Islet precursor cell (in vitro differentiated cells): ENCODE measurements around the gene PANK2.
"Not testable (repeated sequence)": the region's sequence is repeated elsewhere in the genome, so short reads cannot be mapped to it uniquely, and the experiment has no call there.

ENCODE experiments used
- DNase-seq: peaks from one replicate; pipeline ENCODE4 v3.0.0-alpha.2; 2018

PANK2 gene

DNA sequence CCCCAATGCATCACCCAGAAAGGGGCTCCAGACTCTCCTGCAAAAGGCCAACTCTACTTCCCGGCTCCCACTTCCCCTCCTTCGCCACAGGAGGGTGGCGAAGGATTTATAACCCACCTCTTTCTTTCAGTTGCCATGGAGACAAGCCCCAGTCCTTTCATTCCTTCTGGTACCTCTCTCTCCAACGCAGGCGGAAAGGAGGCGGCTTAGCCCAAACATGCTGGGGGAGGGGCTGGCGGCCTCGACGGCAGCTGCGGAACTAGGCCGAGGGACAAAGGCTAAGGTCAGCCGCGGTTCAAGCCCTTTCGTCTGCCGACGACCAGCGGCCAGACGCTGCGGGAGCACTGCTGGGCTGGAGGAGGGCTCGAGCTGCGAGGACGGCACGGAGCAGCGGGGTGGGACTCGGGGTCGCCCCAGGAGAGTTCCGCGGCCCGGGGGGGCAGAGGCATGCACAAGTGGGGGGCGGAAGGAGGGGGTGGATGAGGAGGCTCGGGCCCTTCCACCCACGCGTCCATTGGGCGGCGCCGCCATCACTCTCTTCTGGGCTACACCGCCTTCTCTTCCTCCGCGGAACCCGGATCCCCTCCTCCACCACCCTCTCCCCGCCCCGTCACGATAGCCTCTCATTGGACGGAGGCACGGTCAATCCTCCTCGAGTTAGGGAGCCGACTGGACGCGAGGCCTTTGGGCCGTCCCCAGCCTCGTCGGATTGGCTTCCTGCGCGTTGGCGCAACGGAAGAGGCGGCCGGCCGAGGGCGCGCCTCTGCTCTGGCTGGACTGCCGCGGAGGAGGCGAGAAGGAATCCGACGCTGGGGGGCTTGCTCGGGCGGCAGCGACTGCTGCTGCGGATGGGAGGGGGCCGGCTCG, at the start of gene PANK2:
PANK2 (plus strand) TSS at position 766 of the 867 bp plus-strand sequence.
- peak; percentile 100 for DNase-seq

DNA sequence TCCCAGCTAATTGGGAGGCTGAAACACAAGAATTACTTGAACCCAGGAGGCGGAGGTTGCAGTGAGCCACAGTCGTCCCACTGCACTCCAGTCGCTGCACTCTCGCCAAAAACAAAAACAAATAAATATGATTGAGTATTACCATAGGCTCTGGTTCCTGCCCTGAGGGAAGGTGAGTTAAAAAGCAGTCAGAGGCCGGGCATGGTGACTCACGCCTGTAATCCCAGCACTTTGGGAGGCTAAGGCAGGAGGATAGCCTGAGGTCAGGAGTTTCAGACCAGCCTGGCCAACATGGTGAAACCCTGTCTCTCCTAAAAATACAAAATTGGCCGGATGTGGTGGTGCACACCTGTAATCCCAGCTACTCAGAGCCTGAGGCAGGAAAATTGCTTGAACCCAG, 49.0 kb upstream of the PANK2 start:
- peak; percentile 85 for DNase-seq

DNA sequence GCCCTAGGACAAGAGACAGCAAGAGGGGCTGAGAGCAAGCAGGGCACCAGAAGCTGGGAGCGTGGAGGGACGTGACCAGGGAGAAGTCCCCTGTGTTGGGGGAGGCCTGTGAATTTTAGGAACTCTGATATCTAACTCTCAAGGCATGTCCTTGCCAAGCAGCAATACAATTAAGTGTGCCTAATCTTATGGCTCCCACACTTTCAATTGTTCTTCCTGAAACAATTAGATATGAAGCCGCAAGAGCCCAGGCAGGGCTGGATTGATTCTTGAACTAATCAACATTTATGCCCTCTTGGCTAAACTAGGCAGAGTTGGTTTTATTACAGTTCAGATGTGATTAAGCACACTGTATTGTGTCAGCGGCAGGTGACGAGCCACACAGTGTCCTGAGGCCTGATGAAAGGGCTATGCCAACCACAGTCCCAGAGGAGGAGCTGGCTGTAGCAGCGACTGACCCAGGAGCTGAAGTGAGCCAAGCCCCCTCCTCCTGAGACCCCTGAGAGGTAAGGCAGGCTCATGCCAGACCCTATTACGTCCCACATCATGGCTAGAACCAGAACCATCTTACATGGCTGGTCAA, 46.7 kb upstream of the PANK2 start:
- no peak for DNase-seq

DNA sequence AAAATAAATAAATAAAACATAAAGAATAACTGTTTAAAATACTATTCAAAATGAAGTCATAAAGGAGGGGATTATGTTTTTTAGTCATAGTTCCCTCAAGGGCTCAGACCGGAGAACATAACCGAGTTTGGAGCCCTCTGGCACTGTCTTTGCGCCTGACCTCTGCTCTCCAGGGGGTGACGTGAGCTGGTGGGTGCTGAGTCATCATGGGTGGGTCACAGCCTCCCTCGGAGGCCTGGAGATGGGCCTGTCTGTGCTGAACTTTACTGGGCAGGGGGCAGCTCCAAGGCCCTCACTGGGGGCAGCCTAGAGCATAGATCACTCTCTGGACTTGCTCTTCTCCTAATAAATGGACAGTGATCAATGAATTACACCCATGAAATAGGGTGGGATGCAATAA, 45.7 kb upstream of the PANK2 start:
- DNase-seq: peak; percentile 83

DNA sequence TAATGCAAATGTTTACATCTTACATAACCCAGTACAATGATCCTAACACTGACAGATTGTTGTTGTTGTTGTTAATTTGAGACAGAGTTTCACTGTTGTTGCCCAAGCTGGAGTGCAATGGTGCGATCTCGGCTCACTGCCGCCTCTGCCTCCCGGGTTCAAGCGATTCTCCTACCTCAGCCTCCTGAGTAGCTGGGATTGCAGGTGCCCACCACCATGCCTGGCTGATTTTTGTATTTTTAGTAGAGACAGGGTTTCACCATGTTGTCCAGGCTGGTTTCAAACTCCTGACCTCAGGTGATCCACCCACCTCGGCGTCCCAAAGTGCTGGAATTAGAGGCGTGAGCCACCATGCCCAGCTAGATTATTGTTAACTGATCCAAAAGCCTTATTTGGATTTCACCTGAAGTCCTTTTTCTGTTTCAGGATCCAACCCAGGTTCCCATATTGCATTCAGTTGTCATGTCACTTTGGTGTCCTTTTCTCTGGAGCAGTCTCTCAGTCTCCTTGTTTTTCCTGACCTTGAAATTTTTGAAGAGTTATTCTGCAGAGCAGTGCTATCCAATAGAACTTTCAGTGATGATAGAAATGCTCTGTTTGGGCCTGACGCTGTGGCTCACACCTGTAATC, 45.1 kb upstream of the PANK2 start:
- DNase-seq: not testable (repeated sequence)

DNA sequence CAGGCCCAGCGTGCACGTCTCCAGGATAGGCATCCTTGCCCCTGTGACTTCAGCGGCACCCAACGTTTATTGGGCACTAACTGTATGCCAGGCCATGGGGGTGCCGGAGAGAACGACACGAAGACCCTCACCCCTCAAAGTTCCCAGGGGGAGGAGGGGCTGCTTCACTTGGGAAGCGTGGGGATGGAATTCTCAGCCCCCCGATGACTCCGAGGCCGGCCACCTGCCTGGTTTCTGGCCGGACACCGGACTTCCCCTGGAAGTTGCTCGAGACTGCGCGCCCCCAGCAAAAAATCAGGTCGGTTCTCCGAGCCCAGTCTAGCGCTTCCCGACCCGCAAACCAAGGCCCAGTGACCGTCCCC, 42.8 kb upstream of the PANK2 start:
- no peak for DNase-seq

DNA sequence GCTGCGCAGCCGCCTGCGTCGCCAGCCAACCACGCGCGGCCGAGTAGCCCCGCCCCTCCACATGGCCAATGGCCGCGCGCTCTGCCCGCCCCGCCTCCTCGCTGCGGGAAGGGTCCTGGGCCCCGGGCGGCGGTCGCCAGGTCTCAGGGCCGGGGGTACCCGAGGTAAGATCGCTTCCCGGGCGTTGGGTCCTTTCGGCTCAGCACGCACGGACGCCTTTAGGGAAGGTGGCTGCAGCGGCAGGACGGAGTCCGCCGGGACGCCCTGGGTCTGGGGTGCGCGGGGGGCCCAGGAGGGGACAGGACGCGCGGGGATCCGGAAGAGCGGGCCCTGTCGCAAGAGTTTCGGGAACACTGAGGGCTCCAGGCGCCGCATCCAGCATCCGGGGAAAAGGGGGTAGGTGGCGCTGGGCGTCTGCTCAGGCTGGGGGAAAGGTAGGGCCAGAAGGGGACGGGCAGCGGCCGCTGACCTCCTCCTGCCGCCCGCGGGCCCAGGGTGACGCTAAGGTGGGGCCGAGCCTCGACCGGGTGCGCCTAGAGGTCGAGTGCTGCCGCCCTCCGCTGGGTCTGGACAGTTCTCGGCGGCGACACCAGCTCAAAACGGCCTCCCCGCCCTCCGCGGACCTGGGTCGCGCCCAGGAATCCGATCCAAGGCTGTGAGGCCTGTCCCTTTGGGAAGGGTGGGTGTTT, 42.3 kb upstream of the PANK2 start, which contains the start of gene MAVS:
MAVS (plus strand) TSS at position 95 of the 689 bp plus-strand sequence. CDS start 7,791 bp downstream, outside the sequence.
- DNase-seq: peak; percentile 93

DNA sequence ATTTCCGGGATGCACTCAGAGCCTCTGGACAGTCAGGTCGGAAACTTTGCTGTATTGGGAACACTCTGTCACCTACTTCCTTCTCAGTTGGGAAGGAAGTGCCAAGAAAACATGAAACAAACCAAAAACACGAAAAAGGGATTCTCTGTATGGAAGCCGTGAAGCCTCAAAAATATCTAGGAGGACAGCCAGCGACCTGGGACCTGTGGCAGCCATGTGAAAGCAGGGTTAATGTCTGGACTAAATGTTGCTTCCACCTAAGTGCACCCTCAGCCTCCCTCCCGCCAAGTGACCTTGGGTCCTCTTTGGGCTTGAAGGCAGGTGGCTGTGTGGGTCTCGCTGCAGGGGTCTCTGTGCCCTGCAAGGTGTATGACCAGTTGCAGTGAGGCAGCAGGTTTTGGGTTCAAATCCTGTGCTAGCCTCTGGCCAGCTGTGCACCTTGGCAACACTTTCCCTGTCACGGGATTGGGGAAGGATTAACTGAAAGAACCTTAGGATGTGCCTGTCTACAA, 41.7 kb upstream of the PANK2 start:
- DNase-seq: no peak

DNA sequence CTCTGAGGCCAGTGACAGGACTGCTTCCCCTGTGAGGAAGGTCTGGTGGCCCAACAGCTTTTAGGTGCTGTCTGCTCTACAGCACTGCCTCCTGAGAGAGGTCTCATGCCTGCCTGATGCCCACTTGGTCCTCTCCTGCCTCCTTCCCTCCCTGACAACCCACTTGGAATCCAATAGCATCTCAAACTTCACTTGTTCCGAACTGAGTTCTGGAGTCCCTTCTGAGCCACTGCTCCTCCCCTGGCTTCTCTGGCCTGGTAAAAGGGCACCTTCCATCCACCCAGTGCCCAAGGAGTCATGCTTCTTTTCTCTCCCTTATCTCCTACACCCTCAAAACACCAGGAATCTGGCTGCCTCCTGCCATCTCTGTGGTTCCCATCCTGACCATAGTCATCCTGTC, 40.6 kb upstream of the PANK2 start:
- DNase-seq: no peak

DNA sequence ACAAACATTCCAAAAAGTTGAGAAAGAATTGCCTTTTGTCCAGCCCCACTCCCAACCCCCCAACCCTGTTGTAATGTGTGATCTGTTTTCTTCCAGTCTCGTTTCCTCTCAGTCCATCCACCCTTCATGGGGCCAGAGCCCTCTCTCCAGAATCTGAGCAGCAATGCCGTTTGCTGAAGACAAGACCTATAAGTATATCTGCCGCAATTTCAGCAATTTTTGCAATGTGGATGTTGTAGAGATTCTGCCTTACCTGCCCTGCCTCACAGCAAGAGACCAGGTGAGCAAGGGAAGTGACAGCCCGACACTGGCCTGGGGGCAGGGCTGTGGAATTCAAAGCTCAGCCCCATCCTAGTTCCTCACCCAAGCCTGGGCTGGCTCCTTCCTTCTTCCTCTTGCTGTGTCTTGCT, 34.7 kb upstream of the PANK2 start:
- DNase-seq: peak; percentile 67

DNA sequence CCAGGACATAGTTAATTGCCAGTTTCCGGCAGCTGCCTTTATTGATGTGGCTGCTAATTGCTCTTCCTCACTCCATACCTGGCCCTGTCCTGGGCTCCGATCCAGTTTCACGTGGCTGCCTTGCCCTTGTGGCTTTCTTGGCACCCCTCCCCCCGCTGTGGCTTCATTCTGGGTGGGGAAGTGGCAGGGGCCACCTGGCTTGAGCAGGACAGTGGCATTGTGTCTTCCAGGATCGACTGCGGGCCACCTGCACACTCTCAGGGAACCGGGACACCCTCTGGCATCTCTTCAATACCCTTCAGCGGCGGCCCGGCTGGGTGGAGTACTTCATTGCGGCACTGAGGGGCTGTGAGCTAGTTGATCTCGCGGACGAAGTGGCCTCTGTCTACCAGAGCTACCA, 31.8 kb upstream of the PANK2 start:
- no peak for DNase-seq

DNA sequence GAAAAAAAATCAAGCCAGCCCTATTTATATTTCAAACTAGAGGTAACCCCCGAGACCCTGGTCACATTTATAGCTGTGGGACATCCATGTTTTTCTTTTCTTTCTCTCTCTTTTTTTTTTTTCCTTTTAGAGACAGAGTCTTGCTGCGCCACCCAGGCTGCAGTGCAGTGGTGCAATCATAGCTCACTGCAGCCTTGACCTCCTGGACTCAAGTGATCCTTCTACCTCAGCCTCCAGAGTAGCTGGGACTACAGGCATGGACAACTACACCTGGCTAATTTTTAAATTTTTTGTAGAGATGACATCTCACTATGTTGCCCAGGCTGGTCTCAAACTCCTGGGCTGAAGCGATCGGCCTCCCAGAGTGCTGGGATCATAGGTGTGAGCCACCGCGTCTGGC, 30.5 kb upstream of the PANK2 start:
- no peak for DNase-seq

DNA sequence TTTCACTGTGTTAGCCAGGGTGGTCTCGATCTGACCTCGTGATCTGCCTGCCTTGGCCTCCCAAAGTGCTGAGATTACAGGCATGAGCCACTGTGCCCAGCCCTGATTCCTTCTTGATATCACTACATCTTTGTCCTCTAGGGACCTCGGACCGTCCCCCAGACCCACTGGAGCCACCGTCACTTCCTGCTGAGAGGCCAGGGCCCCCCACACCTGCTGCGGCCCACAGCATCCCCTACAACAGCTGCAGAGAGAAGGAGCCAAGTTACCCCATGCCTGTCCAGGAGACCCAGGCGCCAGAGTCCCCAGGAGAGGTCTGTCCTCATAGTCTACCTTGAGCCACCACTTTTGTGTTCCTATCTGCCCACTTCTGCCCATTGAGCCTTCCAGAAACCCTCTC, 28.0 kb upstream of the PANK2 start:
- no peak for DNase-seq

DNA sequence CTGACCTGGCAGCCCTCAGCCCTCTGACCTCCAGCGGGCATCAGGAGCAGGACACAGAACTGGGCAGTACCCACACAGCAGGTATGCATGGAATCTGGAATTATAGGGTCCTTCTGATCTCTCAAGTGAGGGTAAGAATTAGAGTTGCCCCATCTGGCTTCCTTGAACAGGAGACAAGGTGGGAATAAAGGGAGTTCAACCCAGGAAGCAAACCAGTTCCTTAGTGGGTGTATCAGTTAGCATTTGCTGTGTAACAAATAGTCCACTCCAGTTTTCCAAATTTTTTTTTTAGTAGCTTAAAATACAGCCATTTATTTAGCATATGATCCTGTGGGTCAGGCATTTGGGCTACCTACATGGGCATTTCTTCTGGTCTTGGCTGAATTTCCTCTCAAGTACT, 26.9 kb upstream of the PANK2 start:
- no peak for DNase-seq

DNA sequence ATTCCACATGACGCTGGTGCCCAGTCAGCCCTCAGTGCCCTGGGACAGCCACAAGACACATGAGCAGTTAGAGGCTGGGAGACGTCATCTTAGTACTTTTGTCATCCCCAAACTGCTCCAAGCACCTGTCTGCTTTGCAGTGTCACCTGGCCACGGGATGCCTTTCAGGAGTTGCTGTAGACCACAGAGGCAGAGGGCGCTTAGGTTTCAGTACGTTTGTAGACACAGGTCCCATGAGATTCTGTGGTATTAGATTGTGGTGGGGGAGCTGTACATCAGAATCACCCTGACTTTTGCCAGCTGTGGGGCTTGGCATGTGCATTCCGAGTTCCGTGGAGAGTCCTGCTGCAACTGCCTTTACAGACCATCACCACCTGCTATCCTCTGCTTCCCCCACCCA, 25.9 kb upstream of the PANK2 start:
- no peak for DNase-seq

DNA sequence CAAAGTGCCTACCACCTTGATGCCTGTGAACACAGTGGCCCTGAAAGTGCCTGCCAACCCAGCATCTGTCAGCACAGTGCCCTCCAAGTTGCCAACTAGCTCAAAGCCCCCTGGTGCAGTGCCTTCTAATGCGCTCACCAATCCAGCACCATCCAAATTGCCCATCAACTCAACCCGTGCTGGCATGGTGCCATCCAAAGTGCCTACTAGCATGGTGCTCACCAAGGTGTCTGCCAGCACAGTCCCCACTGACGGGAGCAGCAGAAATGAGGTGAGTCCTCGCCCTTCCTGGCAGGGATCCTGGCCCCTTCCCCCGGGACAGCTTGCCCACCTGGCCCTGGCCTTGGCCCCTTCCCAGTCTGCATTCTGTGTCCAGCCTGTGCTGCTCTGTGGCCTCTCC, 24.7 kb upstream of the PANK2 start:
- no peak for DNase-seq

DNA sequence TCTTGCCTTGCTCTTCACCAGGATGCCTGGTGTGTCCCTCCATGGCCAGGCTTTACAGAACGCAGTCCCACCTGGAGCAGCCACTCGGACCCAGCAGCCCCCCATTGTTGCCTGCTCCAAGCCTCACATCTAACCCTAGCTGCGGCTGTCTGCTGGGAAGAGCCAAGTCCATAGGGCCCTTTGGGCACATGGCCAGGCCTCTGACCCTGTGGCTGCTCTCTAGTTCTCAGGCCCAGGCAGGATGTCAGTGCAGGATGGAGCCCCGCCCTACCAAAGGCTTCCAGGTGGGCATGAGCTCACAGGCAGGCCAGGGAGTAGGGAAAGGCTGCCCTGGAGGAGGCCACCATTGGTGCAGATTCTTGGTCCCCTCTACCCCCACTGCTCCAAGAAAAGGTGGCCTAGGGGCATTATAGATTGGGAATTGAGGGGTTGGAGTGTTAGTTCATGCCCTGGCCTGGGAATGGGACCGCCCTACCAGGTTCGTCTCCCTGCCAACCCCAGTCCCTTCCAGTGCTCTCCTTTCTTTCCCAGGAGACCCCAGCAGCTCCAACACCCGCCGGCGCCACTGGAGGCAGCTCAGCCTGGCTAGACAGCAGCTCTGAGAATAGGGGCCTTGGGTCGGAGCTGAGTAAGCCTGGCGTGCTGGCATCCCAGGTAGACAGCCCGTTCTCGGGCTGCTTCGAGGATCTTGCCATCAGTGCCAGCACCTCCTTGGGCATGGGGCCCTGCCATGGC, 23.9 kb upstream of the PANK2 start:
- DNase-seq: no peak

DNA sequence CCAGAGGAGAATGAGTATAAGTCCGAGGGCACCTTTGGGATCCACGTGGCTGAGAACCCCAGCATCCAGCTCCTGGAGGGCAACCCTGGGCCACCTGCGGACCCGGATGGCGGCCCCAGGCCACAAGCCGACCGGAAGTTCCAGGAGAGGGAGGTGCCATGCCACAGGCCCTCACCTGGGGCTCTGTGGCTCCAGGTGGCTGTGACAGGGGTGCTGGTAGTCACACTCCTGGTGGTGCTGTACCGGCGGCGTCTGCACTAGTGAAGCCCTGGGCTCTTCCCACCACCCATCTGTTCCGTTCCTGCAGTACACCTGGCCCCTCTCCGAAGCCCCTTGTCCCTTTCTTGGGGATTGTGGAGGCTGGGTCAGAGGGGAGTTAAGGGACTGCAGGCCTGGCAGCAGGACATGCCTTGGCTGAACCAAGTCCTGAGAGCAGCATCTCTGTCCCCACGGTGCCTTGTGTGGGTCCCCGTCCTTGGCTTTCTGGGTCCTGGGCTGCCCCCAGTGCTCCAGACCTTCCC, 23.2 kb upstream of the PANK2 start:
- DNase-seq: no peak

DNA sequence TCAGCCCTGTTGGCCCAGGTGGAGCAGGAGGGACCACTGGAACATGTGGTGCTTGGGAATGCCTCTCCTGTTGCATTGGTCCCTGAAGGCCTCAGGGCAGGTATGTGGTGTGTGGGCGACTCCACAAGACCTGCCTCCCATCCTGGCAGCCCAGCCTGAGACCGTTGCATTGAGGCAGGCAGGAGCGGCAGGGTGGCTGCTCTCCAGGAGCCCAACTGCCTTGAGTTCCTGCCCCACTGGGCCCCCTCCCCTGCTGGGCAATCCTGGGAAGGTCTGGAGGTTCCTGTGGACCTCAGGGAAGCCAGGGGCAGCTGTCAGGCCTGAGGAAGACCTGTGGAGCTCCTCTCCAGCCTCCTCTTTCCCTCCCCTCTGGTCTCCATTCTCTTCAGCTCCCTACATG, 22.7 kb upstream of the PANK2 start:
- DNase-seq: peak; percentile 71

DNA sequence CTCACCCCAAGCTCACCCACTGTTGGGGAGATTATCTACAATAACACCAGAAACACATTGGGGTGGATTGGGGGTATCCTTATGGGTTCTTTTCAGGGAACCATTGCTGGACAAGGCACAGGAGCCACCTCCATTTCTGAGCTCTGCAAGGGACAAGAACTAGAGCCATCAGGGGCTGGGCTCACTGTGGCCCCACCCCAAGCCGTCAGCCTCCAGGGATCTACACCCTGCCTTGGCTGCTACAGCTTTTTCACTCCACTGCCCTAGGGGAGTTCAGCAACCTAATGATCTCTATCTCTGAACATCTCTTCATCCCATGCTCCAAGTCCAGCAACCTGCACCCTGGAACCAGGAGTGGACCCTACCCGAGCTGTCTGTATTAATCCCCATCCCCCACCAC, 21.4 kb upstream of the PANK2 start:
- DNase-seq: no peak

DNA sequence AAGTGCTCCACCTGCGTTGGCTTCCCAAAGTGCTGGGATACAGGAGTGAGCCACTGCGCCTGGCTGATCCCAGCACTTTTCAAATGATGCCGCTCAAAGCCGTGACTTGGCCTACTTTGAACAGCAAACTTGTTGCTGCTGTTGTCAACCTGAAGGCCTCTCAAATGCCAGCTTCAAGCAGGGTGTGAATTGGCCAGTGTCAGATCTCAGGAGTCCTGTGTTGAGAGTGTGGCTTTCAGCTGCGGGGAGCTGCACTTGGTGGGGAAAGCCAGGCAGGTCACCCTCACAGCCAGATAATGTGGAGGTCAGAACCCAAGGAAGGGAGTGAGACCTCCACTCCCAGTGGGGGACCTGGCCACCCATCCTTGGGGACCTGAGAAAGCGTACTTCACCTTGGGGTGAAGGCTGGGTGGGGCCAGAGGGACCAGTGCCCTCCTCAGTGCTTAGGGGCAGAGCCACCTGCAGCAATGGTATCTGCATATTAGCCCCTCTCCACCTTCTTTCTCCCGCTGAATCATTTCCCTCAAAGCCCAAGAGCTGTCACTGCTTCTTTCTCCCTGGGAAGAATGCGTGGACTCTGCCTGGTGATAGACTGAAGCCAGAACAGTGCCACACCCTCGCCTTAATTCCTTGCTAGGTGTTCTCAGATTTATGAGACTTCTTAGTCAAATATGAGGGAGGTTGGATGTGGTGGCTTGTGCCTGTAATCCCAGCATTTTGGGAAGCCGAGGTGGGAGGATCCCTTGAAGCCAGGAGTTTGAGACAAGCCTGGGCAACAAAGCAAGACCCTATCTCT, 19.1 kb upstream of the PANK2 start:
- peak; percentile 57 for DNase-seq
